Measurements from ENCODE around the gene RREB1.

DNA sequence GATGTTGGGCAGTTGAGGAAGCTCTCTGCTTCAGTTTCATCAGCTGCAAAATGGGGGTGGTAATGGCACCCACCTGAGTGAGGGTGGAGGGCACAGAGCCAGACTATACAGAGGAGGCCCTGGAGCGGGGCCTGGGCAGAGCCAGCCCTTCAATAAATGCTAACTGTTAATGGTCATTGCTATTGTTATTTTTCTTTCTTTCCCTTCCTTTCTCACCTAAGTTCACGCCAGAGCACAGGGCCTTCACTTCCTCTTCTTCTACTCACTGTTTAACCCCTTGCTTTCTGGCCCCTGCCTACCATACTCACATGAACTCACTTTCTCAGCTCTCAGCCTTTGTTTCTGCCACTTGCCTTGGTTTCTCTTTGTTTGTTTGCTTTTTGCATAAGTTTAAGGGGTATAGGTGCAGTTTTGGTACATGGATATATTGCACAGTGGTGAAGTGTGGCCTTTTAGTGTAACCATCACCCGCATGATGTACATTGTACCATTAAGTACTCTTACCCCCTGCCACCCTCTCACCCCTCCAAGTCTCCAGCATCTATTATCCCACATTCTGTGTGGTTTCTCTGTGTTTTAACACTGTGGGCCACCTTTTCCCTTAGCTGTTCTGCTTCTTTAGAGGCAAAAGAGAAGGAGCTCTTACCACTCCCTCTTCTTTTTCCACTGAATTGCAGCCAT is 7.5 kb upstream of the RREB1 start:
- TF ChIP-seq, protein P1, sequence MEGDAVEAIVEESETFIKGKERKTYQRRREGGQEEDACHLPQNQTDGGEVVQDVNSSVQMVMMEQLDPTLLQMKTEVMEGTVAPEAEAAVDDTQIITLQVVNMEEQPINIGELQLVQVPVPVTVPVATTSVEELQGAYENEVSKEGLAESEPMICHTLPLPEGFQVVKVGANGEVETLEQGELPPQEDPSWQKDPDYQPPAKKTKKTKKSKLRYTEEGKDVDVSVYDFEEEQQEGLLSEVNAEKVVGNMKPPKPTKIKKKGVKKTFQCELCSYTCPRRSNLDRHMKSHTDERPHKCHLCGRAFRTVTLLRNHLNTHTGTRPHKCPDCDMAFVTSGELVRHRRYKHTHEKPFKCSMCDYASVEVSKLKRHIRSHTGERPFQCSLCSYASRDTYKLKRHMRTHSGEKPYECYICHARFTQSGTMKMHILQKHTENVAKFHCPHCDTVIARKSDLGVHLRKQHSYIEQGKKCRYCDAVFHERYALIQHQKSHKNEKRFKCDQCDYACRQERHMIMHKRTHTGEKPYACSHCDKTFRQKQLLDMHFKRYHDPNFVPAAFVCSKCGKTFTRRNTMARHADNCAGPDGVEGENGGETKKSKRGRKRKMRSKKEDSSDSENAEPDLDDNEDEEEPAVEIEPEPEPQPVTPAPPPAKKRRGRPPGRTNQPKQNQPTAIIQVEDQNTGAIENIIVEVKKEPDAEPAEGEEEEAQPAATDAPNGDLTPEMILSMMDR (conservative IDR thresholded peaks at IDR 0.05): no peak
- TF ChIP-seq ZFX (IDR thresholded peaks at IDR 0.05): no peak
